CD4-positive, alpha-beta T cell treated with Interleukin-4 for 1 hour (primary cell): ENCODE data around the gene LIMA1.
A peak's percentile ranks its signal among the peaks of the same experiment; 100 is the strongest.
"Not testable (repeated sequence)": the region's sequence is repeated elsewhere in the genome, so short reads cannot be mapped to it uniquely, and the experiment has no call there.

Experiments used
- DNase-seq, 2 donors: peaks; one replicate each; pipeline ENCODE4 v3.0.0-alpha.2; 2020 to 2022

The LIMA1 gene

GRCh38 chr12:50283229-50283923 lies at the start of gene LIMA1:
Gene LIMA1, minus strand, starts transcription at chr12:50283520. Its CDS starts 34,769 bp downstream, at chr12:50248751.
- DNase-seq, result peak; percentile 91

GRCh38 chr12:50331745-50332144 lies 48.4 kb upstream of the LIMA1 start:
- no peak for DNase-seq

- not testable (repeated sequence) for DNase-seq
Observed at GRCh38 chr12:50328664-50329063, 45.3 kb upstream of the LIMA1 start.

- DNase-seq, result no peak
Observed at GRCh38 chr12:50326590-50327284, 43.4 kb upstream of the LIMA1 start.

- DNase-seq, result no peak
Observed at GRCh38 chr12:50325890-50326391, 42.6 kb upstream of the LIMA1 start.

- DNase-seq, result not testable (repeated sequence)
Observed at GRCh38 chr12:50324770-50325169, 41.5 kb upstream of the LIMA1 start.

- not testable (repeated sequence) for DNase-seq
Observed at GRCh38 chr12:50324077-50324476, 40.8 kb upstream of the LIMA1 start.

GRCh38 chr12:50322206-50322605 lies 38.9 kb upstream of the LIMA1 start:
- DNase-seq, result no peak

GRCh38 chr12:50317203-50317602 lies 33.9 kb upstream of the LIMA1 start:
- no peak for DNase-seq

GRCh38 chr12:50315803-50316202 lies 32.5 kb upstream of the LIMA1 start:
- no peak for DNase-seq

- peak in 1 of 2 donors; percentile 20 for DNase-seq
Observed at GRCh38 chr12:50314636-50315312, 31.5 kb upstream of the LIMA1 start.

- not testable (repeated sequence) for DNase-seq
Observed at GRCh38 chr12:50313971-50314370, 30.7 kb upstream of the LIMA1 start.

- no peak for DNase-seq
Observed at GRCh38 chr12:50313256-50313931, 30.1 kb upstream of the LIMA1 start.

- DNase-seq, result not testable (repeated sequence)
Observed at GRCh38 chr12:50311858-50312609, 28.7 kb upstream of the LIMA1 start.

GRCh38 chr12:50309950-50310349 lies 26.6 kb upstream of the LIMA1 start:
- no peak for DNase-seq

- no peak for DNase-seq
Observed at GRCh38 chr12:50302686-50303085, 19.4 kb upstream of the LIMA1 start.

GRCh38 chr12:50297996-50298395 lies 14.7 kb upstream of the LIMA1 start:
- DNase-seq, result no peak

- no peak for DNase-seq
Observed at GRCh38 chr12:50297027-50297426, 13.7 kb upstream of the LIMA1 start.

GRCh38 chr12:50296554-50296953 lies 13.2 kb upstream of the LIMA1 start:
- no peak for DNase-seq

GRCh38 chr12:50291377-50291776 lies 8.1 kb upstream of the LIMA1 start:
- no peak for DNase-seq

GRCh38 chr12:50290692-50291091 lies 7.4 kb upstream of the LIMA1 start:
- DNase-seq, result not testable (repeated sequence)

- DNase-seq, result no peak
Observed at GRCh38 chr12:50287271-50287670, 4.0 kb upstream of the LIMA1 start.
